Duodenal mucosa (tissue), 2 donors: ENCODE results near the gene ZFYVE28.
"Not testable (repeated sequence)": the region's sequence is repeated elsewhere in the genome, so short reads cannot be mapped to it uniquely, and the experiment has no call there.

ENCODE experiments used
- H3K27ac ChIP-seq: one replicate; pipeline ENCODE4 v1.7.0; 2013; ENCODE audit warnings: low read depth, low read length
- H3K27me3 ChIP-seq, 2 donors: one replicate each; pipeline ENCODE4 v1.7.0; 2013; ENCODE audit warnings: low read length in 2 of 2, control low read depth in 1 of 2; ENCODE audit not compliant: insufficient read depth in 2 of 2, control insufficient read depth in 1 of 2
- H3K36me3 ChIP-seq, 2 donors: one replicate each; pipeline ENCODE4 v1.7.0; 2013; ENCODE audit warnings: low read length in 2 of 2, control low read depth in 1 of 2; ENCODE audit not compliant: insufficient read depth in 2 of 2, control insufficient read depth in 1 of 2
- H3K4me1 ChIP-seq, 2 donors: one replicate each; pipeline ENCODE4 v1.7.0; 2013; ENCODE audit warnings: low read length in 2 of 2, control low read depth in 1 of 2; ENCODE audit not compliant: insufficient read depth in 2 of 2, control insufficient read depth in 1 of 2
- H3K4me3 ChIP-seq, 2 donors: one replicate each; pipeline ENCODE4 v1.7.0; 2013; ENCODE audit warnings: low read length in 2 of 2, low read depth in 1 of 2
- H3K9ac ChIP-seq, 2 donors: one replicate each; pipeline ENCODE4 v1.7.0; 2013; ENCODE audit warnings: low read length in 2 of 2, low read depth in 1 of 2
- H3K9me3 ChIP-seq, 2 donors: one replicate each; pipeline ENCODE4 v1.7.0; 2013; ENCODE audit warnings: low read length in 2 of 2, control low read depth in 1 of 2; ENCODE audit not compliant: control insufficient read depth in 1 of 2

ZFYVE28 gene

GRCh38 chr4:2221378-2221777 lies 197.1 kb downstream of the ZFYVE28 start:
- not testable (repeated sequence) for H3K27me3 ChIP-seq, H3K4me3 ChIP-seq, H3K27ac ChIP-seq, H3K4me1 ChIP-seq, H3K36me3 ChIP-seq, H3K9ac ChIP-seq, H3K9me3 ChIP-seq

GRCh38 chr4:2220016-2220630 lies 198.3 kb downstream of the ZFYVE28 start:
- Histone ChIP-seq H3K9ac (no peak overlapping the region), H3K4me1 (no peaks in the 10 kb centered on the region), H3K27me3 (no peaks in the 10 kb centered on the region), H3K9me3 (no peaks in the 10 kb centered on the region), H3K4me3 (no peak overlapping the region), H3K27ac (no peak overlapping the region), H3K36me3 (peaks cover 0 to 8% of the 10 kb centered on the region in 2 donors)
